GM12864 (cell line): ENCODE results near the gene CLCN6.

Experiments used
- DNase-seq: peaks from one replicate; pipeline ENCODE4 v3.0.0-alpha.2; 2011; ENCODE audit warnings: low read depth
- H3K4me3 ChIP-seq: 2 replicates; pipeline ENCODE4 v1.5.1; 2011; ENCODE audit warnings: mild to moderate bottlenecking, low read depth, low read length, control low read depth
- TF ChIP-seq, protein P1 (sequence below): IDR thresholded peaks from 2 replicates; pipeline ENCODE4 v1.5.1; 2011; ENCODE audit warnings: low read depth, mild to moderate bottlenecking, moderate library complexity, low read length, control low read depth, inconsistent platforms; ENCODE audit errors: missing control alignments

Gene CLCN6

GRCh38 chr1:11828511-11828910 lies 22.5 kb downstream of the CLCN6 start:
- no peak overlapping the region for H3K4me3 ChIP-seq
- TF ChIP-seq, protein P1, sequence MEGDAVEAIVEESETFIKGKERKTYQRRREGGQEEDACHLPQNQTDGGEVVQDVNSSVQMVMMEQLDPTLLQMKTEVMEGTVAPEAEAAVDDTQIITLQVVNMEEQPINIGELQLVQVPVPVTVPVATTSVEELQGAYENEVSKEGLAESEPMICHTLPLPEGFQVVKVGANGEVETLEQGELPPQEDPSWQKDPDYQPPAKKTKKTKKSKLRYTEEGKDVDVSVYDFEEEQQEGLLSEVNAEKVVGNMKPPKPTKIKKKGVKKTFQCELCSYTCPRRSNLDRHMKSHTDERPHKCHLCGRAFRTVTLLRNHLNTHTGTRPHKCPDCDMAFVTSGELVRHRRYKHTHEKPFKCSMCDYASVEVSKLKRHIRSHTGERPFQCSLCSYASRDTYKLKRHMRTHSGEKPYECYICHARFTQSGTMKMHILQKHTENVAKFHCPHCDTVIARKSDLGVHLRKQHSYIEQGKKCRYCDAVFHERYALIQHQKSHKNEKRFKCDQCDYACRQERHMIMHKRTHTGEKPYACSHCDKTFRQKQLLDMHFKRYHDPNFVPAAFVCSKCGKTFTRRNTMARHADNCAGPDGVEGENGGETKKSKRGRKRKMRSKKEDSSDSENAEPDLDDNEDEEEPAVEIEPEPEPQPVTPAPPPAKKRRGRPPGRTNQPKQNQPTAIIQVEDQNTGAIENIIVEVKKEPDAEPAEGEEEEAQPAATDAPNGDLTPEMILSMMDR, result no peak
- no peak for DNase-seq

- DNase-seq, result no peak
- TF ChIP-seq, protein P1, result no peak
- no peak overlapping the region for H3K4me3 ChIP-seq
Measured at GRCh38 chr1:11831945-11832725, 26.1 kb downstream of the CLCN6 start.

DNA sequence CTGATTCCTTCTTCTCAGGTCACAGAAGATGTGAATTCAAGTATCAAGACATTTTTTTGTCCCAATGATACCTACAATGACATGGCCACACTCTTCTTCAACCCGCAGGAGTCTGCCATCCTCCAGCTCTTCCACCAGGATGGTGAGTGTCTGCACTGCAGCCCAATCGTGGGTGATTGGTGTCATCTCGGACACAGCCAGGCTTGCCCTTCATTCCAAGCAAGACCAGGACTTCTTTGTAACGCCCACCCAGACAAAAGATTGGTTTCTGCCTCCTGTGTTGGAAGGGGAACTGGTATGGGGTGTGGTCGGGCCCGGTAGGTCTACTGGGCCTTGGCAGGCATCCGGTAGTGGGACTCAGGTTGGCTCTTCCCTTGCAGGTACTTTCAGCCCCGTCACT lies 27.5 kb downstream of the CLCN6 start:
- TF ChIP-seq, protein P1, result no peak
- DNase-seq, result no peak
- H3K4me3 ChIP-seq, result no peak overlapping the region

- H3K4me3 ChIP-seq, result no peak overlapping the region
- no peak for DNase-seq
- TF ChIP-seq, protein P1, result no peak
Measured at GRCh38 chr1:11833900-11834299, 27.9 kb downstream of the CLCN6 start.

DNA sequence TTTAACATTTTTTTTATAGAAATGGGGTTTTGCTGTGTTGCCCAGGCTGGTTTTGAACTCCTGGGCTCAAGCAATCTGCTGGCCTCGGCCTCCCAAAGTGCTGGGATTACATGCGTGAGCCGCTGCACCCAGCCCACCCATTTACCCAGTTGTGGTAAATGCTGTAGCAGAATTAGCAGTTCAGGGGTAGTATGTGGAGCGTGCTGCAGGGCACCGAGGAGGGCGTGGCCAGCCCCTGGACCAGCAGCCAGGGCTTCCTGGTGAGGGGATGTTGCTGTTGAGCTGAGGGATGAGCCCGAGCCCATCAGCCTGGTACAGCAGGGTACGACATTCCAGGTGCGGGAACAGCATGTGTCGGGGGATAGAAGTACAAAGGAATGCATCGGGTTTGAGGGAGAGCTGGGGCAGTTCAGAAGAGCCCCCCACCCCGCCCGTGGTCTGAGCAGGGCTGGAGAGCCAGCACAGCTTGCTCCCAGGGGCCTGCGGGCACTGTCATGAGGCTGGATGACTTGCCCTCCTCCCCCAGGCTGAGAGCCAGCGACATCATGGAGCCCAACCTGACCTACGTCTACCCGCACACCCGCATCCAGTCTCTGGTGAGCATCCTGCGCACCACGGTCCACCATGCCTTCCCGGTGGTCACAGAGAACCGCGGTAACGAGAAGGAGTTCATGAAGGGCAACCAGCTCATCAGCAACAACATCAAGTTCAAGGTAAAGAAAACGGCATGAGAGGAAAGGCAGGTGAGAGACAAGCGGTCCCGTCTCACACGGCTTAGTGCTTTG lies 29.6 kb downstream of the CLCN6 start:
- no peak overlapping the region for H3K4me3 ChIP-seq
- no peak for DNase-seq
- TF ChIP-seq, protein P1, result no peak

GRCh38 chr1:11836955-11837766 lies 31.2 kb downstream of the CLCN6 start:
- H3K4me3 ChIP-seq, result no peak overlapping the region
- TF ChIP-seq, protein P1, result no peak
- no peak for DNase-seq
